ENCODE measurements around the gene PRND. TPM values are rescaled to one million over a fixed set of nuclear protein-coding genes. Genes with fewer than 3 reads are reported as not detected.

The PRND gene
- total RNA-seq, 2 experiments from 2014 or later: not detected

GRCh38 chr20:4776079-4776630 is 54.4 kb downstream of the PRND start:
- Mint-ChIP-seq H3K27ac (no peak overlapping the region), H3K4me1 (peaks cover 6% of the 10 kb centered on the region), H3K4me3 (no peak overlapping the region), H3K27me3 (no peaks in the 10 kb centered on the region), H3K36me3 (peaks cover 13% of the 10 kb centered on the region), H3K9me3 (ENCODE audit: low read depth) (peaks cover 13% of the 10 kb centered on the region)
- no peak for ATAC-seq
- DNase-seq: no peak
- CTCF ChIA-PET: interaction anchor here (1.0 kb wide), 1 partner anchor 13 kb away, joined by 3 read pairs; no protein-coding TSS in a partner anchor

Other genes starting within 250 kb of the PRND start
- gene PRNP, start 35.5 kb upstream of the PRND start, total RNA-seq: 10 to 100 TPM; 37.4 to 50.4 TPM
- 10 to 100 TPM; 43.2 to 46.7 TPM for gene RASSF2, start 101.7 kb downstream of the PRND start, total RNA-seq

Measured in activated CD8-positive, alpha-beta memory T cell treated with anti-CD3 and anti-CD28 coated beads, Interleukin-2, amount 10 ng/mL, durations not matched to agents 7 days and 5 days (primary cell).